ENCODE measurements around the gene MRLN.

MRLN gene

GRCh38 chr10:59770689-59771088, 17.4 kb upstream of the MRLN start:
- H3K36me3 ChIP-seq, result no peaks in the 10 kb centered on the region
- TF ChIP-seq CTCF (IDR thresholded peaks at IDR 0.05; ENCODE audit: low read depth, low read length), result no peak
- no peak overlapping the region for H3K27ac ChIP-seq
- no peak for DNase-seq
- no peak overlapping the region for H3K4me3 ChIP-seq (ENCODE audit: low read depth, low read length)
- H3K9me3 ChIP-seq (ENCODE audit: severe bottlenecking), result peaks cover 4% of the 10 kb centered on the region
- no peaks in the 10 kb centered on the region for H3K27me3 ChIP-seq (ENCODE audit: insufficient read depth, low read depth, severe bottlenecking)

- Histone ChIP-seq H3K9me3 (ENCODE audit: severe bottlenecking) (no peaks in the 10 kb centered on the region), H3K4me3 (ENCODE audit: low read depth, low read length) (no peak overlapping the region), H3K27me3 (ENCODE audit: insufficient read depth, low read depth, severe bottlenecking) (no peaks in the 10 kb centered on the region), H3K27ac (no peak overlapping the region), H3K36me3 (no peaks in the 10 kb centered on the region)
- TF ChIP-seq CTCF (IDR thresholded peaks at IDR 0.05; ENCODE audit: low read depth, low read length), result no peak
- DNase-seq, result no peak
These were observed 9.2 kb upstream of the MRLN start for GRCh38 chr10:59762505-59762904.

- H3K4me3 ChIP-seq (ENCODE audit: low read depth, low read length), result no peak overlapping the region
- no peak for DNase-seq
- TF ChIP-seq CTCF (IDR thresholded peaks at IDR 0.05; ENCODE audit: low read depth, low read length), result no peak
- H3K9me3 ChIP-seq (ENCODE audit: severe bottlenecking), result no peaks in the 10 kb centered on the region
- H3K27ac ChIP-seq, result no peak overlapping the region
- H3K36me3 ChIP-seq, result no peaks in the 10 kb centered on the region
- H3K27me3 ChIP-seq (ENCODE audit: insufficient read depth, low read depth, severe bottlenecking), result no peaks in the 10 kb centered on the region
These were observed 4.7 kb upstream of the MRLN start for GRCh38 chr10:59757966-59758365.

- Histone ChIP-seq H3K27ac (no peak overlapping the region; the same call in 1 of the 2 replicates), H3K36me3 (no peaks in the 10 kb centered on the region), H3K9me3 (ENCODE audit: severe bottlenecking) (no peaks in the 10 kb centered on the region), H3K4me3 (ENCODE audit: low read depth, low read length) (no peak overlapping the region), H3K27me3 (ENCODE audit: insufficient read depth, low read depth, severe bottlenecking) (no peaks in the 10 kb centered on the region)
- DNase-seq, result no peak
- TF ChIP-seq CTCF (IDR thresholded peaks at IDR 0.05; ENCODE audit: low read depth, low read length), result no peak
These were observed 1.7 kb upstream of the MRLN start for GRCh38 chr10:59754951-59755350.

- TF ChIP-seq CTCF (IDR thresholded peaks at IDR 0.05; ENCODE audit: low read depth, low read length), result no peak
These were observed 846 bp downstream of the MRLN start for GRCh38 chr10:59752278-59752940.

More at GRCh38 chr10:59752278-59752940, 846 bp downstream of the MRLN start:
- Histone ChIP-seq H3K9me3 (ENCODE audit: severe bottlenecking) (peaks cover 3% of the 10 kb centered on the region), H3K27ac (peak overlapping the region; percentile 72), H3K27me3 (ENCODE audit: insufficient read depth, low read depth, severe bottlenecking) (no peaks in the 10 kb centered on the region), H3K36me3 (no peaks in the 10 kb centered on the region), H3K4me3 (ENCODE audit: low read depth, low read length) (peak overlapping the region; percentile 37)
- no peak for DNase-seq
